ENCODE results near the gene RANBP9.

Gene RANBP9

GRCh38 chr6:13572240-13572639, 139.4 kb downstream of the RANBP9 start:
- H3K27ac ChIP-seq: no peak overlapping the region
- TF ChIP-seq ZFX (IDR thresholded peaks at IDR 0.05) (no peak), CTCF (conservative IDR thresholded peaks at IDR 0.05) (no peak)

Data from C4-2B (cell line).